ENCODE data around the gene GGT6.

The GGT6 gene

DNA sequence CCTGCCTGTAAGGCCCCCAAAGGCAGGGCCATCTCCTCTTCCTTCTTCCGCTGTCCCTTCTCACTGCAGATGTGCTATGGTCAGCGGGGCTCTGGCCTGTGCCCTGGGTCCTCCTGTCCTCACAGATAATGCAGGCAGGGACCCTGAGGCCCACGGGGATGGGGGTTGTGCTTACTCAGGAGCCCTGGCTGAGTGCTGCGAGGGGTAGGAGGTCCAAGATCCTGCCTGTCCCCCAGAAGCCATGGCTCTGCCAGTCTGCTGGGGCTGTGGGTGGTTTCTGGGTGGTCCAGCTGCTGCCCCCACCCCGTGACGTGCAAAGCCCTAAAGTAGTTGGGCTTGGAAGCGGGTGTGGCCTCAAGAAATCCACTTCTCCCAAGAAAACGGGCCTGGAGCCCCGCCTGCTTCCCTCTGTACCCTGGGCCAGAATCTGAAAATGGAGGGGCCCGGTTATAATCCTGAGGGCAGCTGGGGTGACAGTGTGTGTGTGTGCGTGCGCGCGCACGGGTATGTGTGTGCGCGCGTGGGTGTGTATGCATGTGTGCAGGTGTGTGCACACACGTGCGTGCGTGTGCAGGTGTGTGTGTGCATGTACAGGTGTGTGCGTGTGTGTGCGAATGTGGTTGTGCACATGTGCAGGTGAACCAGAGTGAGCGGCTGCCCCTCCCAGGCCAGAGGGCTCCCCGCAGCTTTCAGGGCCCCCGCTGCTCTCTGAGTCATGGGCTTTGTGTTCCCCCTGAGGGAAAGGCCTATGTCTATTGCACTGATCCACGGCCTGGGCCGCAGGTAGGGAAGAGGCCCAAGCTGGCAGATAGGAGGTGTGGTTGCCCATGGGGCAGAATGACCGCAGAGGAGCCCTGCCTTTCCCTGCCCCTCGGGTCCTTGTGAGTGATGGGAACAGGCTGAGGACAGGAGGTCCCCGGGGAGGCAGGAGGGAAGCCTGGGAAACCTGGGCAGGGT lies 47.9 kb downstream of the GGT6 start:
- Histone ChIP-seq H3K27me3 (ENCODE audit: control insufficient read depth, insufficient read depth, low read length) (no peaks in the 10 kb centered on the region), H3K4me3 (ENCODE audit: low read length) (no peak overlapping the region), H3K4me1 (ENCODE audit: control insufficient read depth, insufficient read depth, low read length) (peaks cover 7% of the 10 kb centered on the region), H3K36me3 (ENCODE audit: control insufficient read depth, insufficient read depth, low read length) (no peaks in the 10 kb centered on the region), H3K27ac (ENCODE audit: low read length) (no peak overlapping the region), H3K9me3 (ENCODE audit: control insufficient read depth, insufficient read depth, low read length) (no peaks in the 10 kb centered on the region)
- DNase-seq (ENCODE audit: low read depth, low spot score), result no peak
- WGBS (ENCODE audit: insufficient coverage, insufficient read length), result no CpG with 5 or more reads among the region's 31 CpGs

DNA sequence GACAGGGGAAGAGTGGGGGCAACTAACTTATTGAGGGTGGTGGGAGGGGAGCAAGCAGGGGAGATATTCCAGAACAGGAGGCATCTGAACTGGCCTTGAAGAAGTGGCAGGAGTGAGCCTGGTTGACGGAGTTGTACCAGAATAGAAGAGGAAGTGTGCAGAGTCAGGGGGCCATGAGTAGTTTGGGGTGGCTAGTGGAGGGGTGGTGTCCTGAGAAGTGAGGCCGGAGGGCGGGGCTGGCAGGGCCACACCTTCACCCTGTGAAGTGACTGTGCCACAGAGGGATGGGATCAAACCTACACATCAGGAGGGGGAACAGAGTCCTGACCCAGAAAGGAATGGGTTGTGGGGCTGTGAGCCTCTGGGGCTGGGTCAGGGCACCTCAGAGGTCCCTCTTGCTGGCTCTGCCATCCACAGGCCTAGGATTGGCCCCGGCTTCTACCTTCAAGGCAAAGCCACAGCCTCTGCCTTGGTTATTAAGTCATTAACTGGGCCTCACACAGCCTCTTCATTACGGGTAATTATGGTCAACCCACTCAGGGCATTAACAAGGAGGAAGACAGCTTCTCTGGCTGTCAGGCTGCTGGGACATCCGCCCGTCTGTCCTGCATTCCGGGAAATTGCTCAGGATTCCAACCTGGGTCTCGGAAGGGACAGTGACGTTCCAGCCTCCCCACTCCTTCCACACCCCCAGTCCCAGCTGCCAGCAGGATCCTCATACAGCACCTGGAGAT lies 49.0 kb downstream of the GGT6 start:
- no peaks in the 10 kb centered on the region for H3K9me3 ChIP-seq (ENCODE audit: control insufficient read depth, insufficient read depth, low read length)
- no peak overlapping the region for H3K27ac ChIP-seq (ENCODE audit: low read length)
- no peaks in the 10 kb centered on the region for H3K36me3 ChIP-seq (ENCODE audit: control insufficient read depth, insufficient read depth, low read length)
- no peaks in the 10 kb centered on the region for H3K27me3 ChIP-seq (ENCODE audit: control insufficient read depth, insufficient read depth, low read length)
- DNase-seq (ENCODE audit: low read depth, low spot score), result no peak
- no peak overlapping the region for H3K4me3 ChIP-seq (ENCODE audit: low read length)
- no CpG with 5 or more reads among the region's 10 CpGs for WGBS (ENCODE audit: insufficient coverage, insufficient read length)
- H3K4me1 ChIP-seq (ENCODE audit: control insufficient read depth, insufficient read depth, low read length), result peaks cover 7% of the 10 kb centered on the region

DNA sequence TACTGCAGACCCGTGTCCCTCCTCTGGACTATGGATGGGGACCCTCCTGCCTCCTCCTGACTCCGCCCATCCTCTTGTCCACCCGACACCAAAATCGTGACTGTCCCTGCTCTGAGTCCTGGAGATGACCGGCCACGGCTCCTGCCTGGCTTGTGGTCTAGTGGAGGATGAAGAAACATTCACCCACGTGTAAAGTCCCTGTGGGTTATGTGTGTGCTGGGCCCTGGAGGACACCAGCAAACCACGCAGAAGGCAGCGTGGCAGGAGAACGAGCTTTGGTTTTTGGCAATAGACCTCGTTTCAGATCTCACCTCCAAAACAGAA lies 49.8 kb downstream of the GGT6 start:
- WGBS (ENCODE audit: insufficient coverage, insufficient read length), result no CpG with 5 or more reads among the region's 11 CpGs
- Histone ChIP-seq H3K36me3 (ENCODE audit: control insufficient read depth, insufficient read depth, low read length) (no peaks in the 10 kb centered on the region), H3K4me3 (ENCODE audit: low read length) (no peak overlapping the region), H3K4me1 (ENCODE audit: control insufficient read depth, insufficient read depth, low read length) (peaks cover 7% of the 10 kb centered on the region), H3K9me3 (ENCODE audit: control insufficient read depth, insufficient read depth, low read length) (no peaks in the 10 kb centered on the region), H3K27ac (ENCODE audit: low read length) (no peak overlapping the region), H3K27me3 (ENCODE audit: control insufficient read depth, insufficient read depth, low read length) (no peaks in the 10 kb centered on the region)
- DNase-seq (ENCODE audit: low read depth, low spot score), result no peak

DNA sequence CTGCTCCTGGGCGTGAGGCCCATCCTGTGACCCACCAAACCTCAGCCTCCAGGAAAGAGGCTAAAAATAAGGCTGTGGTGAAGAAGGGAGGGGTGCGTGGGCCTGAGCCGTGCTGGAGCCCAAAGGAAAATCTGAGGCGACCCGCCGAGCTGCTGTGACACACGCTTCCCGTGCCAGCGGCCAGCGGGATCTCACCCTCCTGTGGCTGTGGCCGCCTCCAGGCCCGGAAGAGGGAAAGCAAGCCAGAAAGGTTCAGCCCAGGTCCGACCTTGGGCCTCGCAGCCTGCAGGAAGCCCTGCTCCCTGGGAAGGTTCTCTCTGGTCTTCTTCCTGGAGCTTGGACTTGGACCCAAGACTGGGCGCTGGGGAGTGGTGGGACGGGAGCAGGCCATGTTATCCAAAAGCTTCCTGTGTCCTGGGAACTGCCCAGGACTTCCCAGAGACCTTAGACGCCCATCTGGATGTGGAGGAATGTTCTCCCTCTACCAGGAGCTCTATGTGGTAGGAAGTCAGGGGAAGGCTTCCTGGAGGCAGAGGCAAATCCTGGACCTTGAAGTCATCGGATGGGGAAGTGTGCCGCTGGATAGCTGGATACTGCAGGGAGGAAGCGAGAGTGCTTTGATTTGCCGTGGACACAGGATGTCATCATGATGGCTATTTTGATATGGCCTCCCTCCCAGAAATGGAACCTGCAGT lies 50.3 kb downstream of the GGT6 start:
- DNase-seq (ENCODE audit: low read depth, low spot score), result no peak
- no peak overlapping the region for H3K4me3 ChIP-seq (ENCODE audit: low read length)
- no peak overlapping the region for H3K27ac ChIP-seq (ENCODE audit: low read length)
- H3K9me3 ChIP-seq (ENCODE audit: control insufficient read depth, insufficient read depth, low read length), result no peaks in the 10 kb centered on the region
- H3K36me3 ChIP-seq (ENCODE audit: control insufficient read depth, insufficient read depth, low read length), result no peaks in the 10 kb centered on the region
- peaks cover 7% of the 10 kb centered on the region for H3K4me1 ChIP-seq (ENCODE audit: control insufficient read depth, insufficient read depth, low read length)
- H3K27me3 ChIP-seq (ENCODE audit: control insufficient read depth, insufficient read depth, low read length), result no peaks in the 10 kb centered on the region
- no CpG with 5 or more reads among the region's 21 CpGs for WGBS (ENCODE audit: insufficient coverage, insufficient read length)

DNA sequence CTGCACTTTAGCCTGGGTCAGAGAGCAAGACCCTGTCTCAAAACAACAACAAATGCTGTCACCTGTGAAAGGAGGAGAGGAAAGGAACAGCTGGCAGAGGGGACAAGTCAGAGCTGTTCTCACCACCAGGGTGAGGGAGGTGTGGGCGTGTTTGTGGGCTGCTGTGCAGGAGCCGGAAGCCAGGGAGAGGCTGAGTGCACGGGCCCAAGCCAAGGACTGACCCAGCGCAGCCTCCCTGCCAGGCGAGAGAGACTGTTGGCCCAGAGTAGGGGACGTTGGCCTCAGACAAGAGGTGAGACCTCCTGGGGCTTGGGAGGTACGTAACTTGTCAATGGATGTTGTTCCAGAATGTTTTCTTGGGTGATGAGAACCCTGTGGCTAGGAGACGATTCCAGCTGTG lies 51.0 kb downstream of the GGT6 start:
- H3K9me3 ChIP-seq (ENCODE audit: control insufficient read depth, insufficient read depth, low read length), result no peaks in the 10 kb centered on the region
- no CpG with 5 or more reads among the region's 8 CpGs for WGBS (ENCODE audit: insufficient coverage, insufficient read length)
- no peaks in the 10 kb centered on the region for H3K36me3 ChIP-seq (ENCODE audit: control insufficient read depth, insufficient read depth, low read length)
- H3K4me1 ChIP-seq (ENCODE audit: control insufficient read depth, insufficient read depth, low read length), result peaks cover 5% of the 10 kb centered on the region
- no peak overlapping the region for H3K27ac ChIP-seq (ENCODE audit: low read length)
- no peak overlapping the region for H3K4me3 ChIP-seq (ENCODE audit: low read length)
- no peaks in the 10 kb centered on the region for H3K27me3 ChIP-seq (ENCODE audit: control insufficient read depth, insufficient read depth, low read length)
- no peak for DNase-seq (ENCODE audit: low read depth, low spot score)

DNA sequence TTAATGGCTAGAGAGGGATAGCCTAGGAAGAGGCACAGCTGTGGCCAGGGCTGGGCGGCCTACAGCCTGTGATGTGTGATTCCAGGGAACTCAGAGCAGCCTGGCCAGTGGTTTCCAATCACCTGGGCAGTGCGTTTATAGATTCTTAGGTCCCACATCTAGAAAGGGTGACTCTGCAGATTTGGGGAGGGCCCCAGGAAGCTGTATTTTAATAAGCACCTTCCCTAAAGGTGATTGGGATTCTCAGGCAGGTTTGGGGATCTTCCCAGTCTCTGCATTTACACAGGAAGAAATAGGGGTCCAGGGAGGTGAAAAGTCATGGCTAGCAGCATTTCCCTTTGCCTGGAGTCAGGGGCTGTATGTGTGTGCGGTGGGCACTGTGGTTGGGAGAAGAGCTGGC lies 52.2 kb downstream of the GGT6 start:
- Histone ChIP-seq H3K4me1 (ENCODE audit: control insufficient read depth, insufficient read depth, low read length) (no peaks in the 10 kb centered on the region), H3K36me3 (ENCODE audit: control insufficient read depth, insufficient read depth, low read length) (no peaks in the 10 kb centered on the region), H3K27ac (ENCODE audit: low read length) (no peak overlapping the region), H3K9me3 (ENCODE audit: control insufficient read depth, insufficient read depth, low read length) (no peaks in the 10 kb centered on the region), H3K4me3 (ENCODE audit: low read length) (no peak overlapping the region), H3K27me3 (ENCODE audit: control insufficient read depth, insufficient read depth, low read length) (no peaks in the 10 kb centered on the region)
- no peak for DNase-seq (ENCODE audit: low read depth, low spot score)
- whole genome bisulfite sequencing (ENCODE audit: insufficient coverage, insufficient read length), result no CpG with 5 or more reads among the region's 3 CpGs

DNA sequence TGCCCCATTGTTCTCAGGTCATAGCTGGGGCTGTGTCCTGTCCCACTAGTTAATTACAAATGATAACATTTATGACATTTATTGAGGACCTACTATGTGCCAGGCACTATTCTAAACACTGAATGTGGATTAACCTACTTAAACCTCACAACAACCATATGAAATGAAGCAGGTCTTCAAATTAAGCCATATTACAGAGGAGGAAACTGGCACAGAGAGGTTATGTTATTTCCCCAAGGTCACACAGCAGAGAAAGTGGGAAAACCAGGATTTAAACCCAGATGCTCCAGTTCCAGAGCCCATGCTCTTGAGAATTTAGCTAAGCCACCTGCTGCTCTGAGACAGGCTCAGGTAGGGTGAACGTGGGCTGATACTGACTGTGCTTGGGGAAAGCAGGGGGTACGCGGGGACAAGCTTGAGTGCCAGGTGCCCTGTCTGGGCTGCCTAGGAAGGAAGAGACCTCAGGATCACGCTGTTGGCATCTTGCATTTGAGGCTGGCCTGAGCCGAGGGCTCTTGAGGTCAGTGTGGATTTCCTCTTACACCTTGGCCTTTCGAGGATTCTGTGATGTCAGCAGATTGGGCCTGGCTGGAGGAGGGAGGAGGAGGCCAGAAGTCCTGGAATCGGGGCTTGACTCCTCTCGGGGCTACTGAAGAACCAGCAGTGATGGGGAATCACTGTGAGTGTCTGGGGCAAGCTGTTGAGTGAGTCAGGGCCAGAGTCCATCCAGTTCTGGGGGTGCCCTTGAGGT lies 52.8 kb downstream of the GGT6 start:
- WGBS (ENCODE audit: insufficient coverage, insufficient read length), result no CpG with 5 or more reads among the region's 8 CpGs
- Histone ChIP-seq H3K9me3 (ENCODE audit: control insufficient read depth, insufficient read depth, low read length) (no peaks in the 10 kb centered on the region), H3K27ac (ENCODE audit: low read length) (no peak overlapping the region), H3K27me3 (ENCODE audit: control insufficient read depth, insufficient read depth, low read length) (no peaks in the 10 kb centered on the region), H3K36me3 (ENCODE audit: control insufficient read depth, insufficient read depth, low read length) (no peaks in the 10 kb centered on the region), H3K4me1 (ENCODE audit: control insufficient read depth, insufficient read depth, low read length) (no peaks in the 10 kb centered on the region; the same call in 1 of the 2 replicates), H3K4me3 (ENCODE audit: low read length) (no peak overlapping the region)
- no peak for DNase-seq (ENCODE audit: low read depth, low spot score)

All from iPS DF 6.9 (cell line).